Stimulated activated naive B cell treated with anti-CD40 and anti-IgM and Interleukin-4, amounts not matched to agents 10 μg/mL and 1 μg/mL and 100 μg/mL, for 72 hours (primary cell): ENCODE measurements around the gene MMD2.
"Not testable (repeated sequence)": the region's sequence is repeated elsewhere in the genome, so short reads cannot be mapped to it uniquely, and the experiment has no call there.

Experiments
- ATAC-seq, 2 donors: fragments of 150-1000 bp; cut with Tn5 transposase; replicated peaks; 2 replicates each; pipeline ENCODE4 v1.10.0; 2021; ENCODE audit warnings: moderate library complexity in 1 of 2
- DNase-seq: peaks from one replicate; pipeline ENCODE4 v3.0.0; 2021
- H3K27ac Mint-ChIP-seq: one replicate; pipeline ENCODE4 v1.8.0; 2022; ENCODE audit warnings: mild to moderate bottlenecking, mixed read lengths
- H3K27me3 Mint-ChIP-seq, 2 donors: one replicate each; pipeline ENCODE4 v1.8.0; 2022; ENCODE audit warnings: mixed read lengths in 2 of 2
- H3K36me3 Mint-ChIP-seq, 2 donors: one replicate each; pipeline ENCODE4 v1.8.0; 2022; ENCODE audit warnings: mixed read lengths in 2 of 2, mild to moderate bottlenecking in 1 of 2
- H3K4me1 Mint-ChIP-seq, 2 donors: one replicate each; pipeline ENCODE4 v1.8.0; 2022; ENCODE audit warnings: mixed read lengths in 2 of 2, mild to moderate bottlenecking in 1 of 2
- H3K4me3 Mint-ChIP-seq, 2 donors: one replicate each; pipeline ENCODE4 v1.8.0; 2022; ENCODE audit warnings: mild to moderate bottlenecking in 2 of 2, mixed read lengths in 2 of 2, moderate library complexity in 1 of 2
- H3K9me3 Mint-ChIP-seq, 2 donors: one replicate each; pipeline ENCODE4 v1.8.0; 2022; ENCODE audit warnings: mixed read lengths in 2 of 2, mild to moderate bottlenecking in 1 of 2

MMD2 gene

DNA sequence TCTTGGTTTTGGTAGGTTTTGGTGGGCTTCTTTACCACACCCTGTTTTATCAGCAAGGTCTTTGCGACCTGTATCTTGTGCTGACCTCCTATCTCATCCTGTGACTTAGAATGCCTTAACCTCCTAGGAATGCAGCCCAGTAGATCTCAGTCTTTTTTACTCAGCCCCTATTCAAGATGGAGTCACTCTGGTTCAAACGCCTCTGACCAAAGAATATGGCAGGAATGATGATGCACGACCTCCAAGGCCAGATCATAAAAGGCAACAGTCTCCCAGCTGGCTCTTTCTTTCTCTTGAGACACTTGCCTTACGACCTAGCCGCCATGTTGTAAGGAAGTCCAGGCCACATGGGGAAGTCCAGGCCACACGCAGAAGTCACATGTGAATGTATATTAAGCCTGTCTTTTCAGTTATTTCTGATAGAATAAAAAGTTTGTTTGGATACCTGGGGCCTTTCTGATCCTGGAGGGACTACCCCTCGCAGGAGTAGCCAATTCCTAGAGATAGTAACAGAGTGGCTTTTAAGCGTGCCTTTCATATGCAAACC, 65.0 kb downstream of the MMD2 start:
- no peak for ATAC-seq

DNA sequence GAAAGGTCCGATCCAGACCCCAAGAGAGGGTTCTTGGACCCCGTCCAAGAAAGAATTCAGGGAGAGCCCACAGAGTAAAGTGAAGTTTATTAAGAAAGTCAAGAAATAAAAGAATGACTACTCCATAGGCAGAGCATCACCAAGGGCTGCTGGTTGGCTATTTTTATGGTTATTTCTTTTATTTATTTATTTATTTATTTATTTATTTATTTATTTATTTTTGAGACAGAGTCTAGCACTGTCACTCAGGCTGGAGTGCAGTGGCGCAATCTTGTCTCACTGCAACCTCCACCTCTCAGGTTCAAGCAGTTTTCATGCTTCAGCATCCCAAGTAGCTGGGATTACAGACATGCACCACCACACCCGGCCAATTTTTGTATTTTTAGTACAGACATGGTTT, 65.8 kb downstream of the MMD2 start:
- not testable (repeated sequence) for H3K27ac Mint-ChIP-seq, H3K9me3 Mint-ChIP-seq, H3K4me1 Mint-ChIP-seq, ATAC-seq, H3K36me3 Mint-ChIP-seq, H3K4me3 Mint-ChIP-seq, DNase-seq
- peaks cover 9 to 33% of the 10 kb centered on the region in 2 donors for H3K27me3 Mint-ChIP-seq

More for the DNA sequence above, 65.0 kb downstream of the MMD2 start:
- Mint-ChIP-seq H3K4me1 (no peaks in the 10 kb centered on the region), H3K36me3 (no peaks in the 10 kb centered on the region), H3K27me3 (peaks cover 12 to 34% of the 10 kb centered on the region in 2 donors), H3K27ac (no peak overlapping the region), H3K4me3 (no peak overlapping the region), H3K9me3 (peaks cover 9 to 12% of the 10 kb centered on the region in 2 donors)
- no peak for DNase-seq

DNA sequence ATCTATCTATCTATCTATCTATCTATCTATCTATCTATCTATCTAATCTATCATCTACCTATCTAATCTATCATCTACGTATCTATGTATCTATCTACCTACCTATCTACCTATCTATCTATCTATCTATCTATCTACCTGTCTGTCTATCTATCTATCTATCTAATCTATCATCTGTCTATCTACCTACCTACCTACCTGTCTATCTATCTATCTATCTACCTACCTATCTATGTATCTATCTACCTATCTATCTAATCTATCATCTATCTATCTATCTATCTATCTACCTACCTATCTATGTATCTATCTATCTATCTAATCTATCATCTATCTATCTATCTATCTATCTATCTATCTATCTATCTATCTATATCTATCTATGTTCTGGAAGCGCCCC, 67.5 kb downstream of the MMD2 start:
- not testable (repeated sequence) for ATAC-seq, H3K4me1 Mint-ChIP-seq, H3K4me3 Mint-ChIP-seq, H3K36me3 Mint-ChIP-seq, H3K9me3 Mint-ChIP-seq, H3K27ac Mint-ChIP-seq, DNase-seq
- H3K27me3 Mint-ChIP-seq, result peaks cover 17 to 41% of the 10 kb centered on the region in 2 donors

DNA sequence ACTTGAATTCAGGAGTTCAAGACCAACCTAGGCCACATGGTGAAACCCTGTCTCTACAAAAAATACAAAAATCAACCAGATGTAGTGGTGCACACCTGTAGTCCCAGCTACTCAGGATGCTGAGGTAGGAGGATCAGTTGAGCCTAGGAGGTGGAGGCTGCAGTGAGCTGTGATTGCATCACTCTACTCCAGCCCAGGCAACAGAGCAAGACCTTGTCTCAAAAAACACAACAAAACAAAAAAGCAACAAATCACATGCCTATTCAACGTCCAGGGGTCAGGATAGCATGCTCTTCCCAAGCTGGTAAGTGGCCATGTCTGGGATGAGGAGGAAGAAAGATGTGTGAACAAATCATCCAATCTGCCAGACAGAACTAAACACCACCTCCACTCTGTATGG, 69.3 kb downstream of the MMD2 start:
- no peaks in the 10 kb centered on the region for H3K36me3 Mint-ChIP-seq
- no peaks in the 10 kb centered on the region for H3K4me1 Mint-ChIP-seq
- ATAC-seq (no peak), DNase-seq (no peak)
- H3K27me3 Mint-ChIP-seq, result peaks cover 30 to 53% of the 10 kb centered on the region in 2 donors
- no peak overlapping the region for H3K4me3 Mint-ChIP-seq
- H3K9me3 Mint-ChIP-seq, result peaks cover 4 to 7% of the 10 kb centered on the region in 2 donors
- no peak overlapping the region for H3K27ac Mint-ChIP-seq

DNA sequence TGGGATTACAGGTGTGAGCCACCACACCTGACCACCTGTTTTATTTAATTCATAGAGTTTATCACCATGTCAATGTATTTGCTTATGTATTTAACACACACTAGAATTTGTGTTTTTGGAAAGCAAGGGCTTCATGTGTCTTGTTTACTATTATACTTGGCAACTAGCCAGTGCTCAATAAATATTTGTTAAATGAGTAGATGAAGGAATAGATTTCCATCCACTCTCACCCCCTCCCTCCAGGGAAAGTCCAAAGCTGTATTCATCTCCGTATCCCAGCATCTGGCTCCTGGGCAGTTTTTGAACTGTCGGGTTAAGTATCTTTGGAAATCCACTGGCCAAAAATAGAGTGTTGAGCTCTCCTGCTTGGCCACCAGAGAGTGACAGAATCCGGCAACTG, 70.8 kb downstream of the MMD2 start:
- Mint-ChIP-seq H3K36me3 (peaks cover 0 to 1% of the 10 kb centered on the region in 2 donors), H3K27me3 (peaks cover 39 to 64% of the 10 kb centered on the region in 2 donors), H3K27ac (no peak overlapping the region), H3K4me3 (no peak overlapping the region), H3K9me3 (peaks cover 0 to 5% of the 10 kb centered on the region in 2 donors), H3K4me1 (peaks cover 2 to 6% of the 10 kb centered on the region in 2 donors)
- ATAC-seq (no peak), DNase-seq (no peak)

DNA sequence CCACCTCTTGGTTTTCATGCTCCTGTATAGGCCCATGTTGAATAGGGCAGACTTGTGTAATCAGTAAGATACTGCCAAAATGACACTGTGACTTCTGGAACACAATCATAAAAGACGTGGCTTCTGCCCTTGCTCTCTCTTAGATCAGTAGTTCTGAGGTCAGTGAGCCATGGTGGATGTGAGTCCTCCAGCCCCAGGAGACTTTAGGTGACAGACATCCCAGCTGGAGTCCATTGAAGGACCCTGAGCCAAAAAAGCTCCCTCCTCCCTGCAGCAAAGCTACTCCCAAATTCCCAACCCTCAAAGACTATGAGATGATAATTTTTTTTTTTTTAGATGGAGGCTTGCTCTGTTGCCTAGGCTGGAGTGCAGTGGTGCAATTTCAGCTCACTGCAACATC, 72.3 kb downstream of the MMD2 start:
- peaks cover 0 to 3% of the 10 kb centered on the region in 2 donors for H3K9me3 Mint-ChIP-seq
- ATAC-seq (no peak), DNase-seq (no peak)
- no peak overlapping the region for H3K27ac Mint-ChIP-seq
- H3K4me3 Mint-ChIP-seq, result no peak overlapping the region
- peaks cover 0 to 1% of the 10 kb centered on the region in 2 donors for H3K36me3 Mint-ChIP-seq
- H3K4me1 Mint-ChIP-seq, result peaks cover 9 to 17% of the 10 kb centered on the region in 2 donors
- H3K27me3 Mint-ChIP-seq, result peaks cover 50 to 73% of the 10 kb centered on the region in 2 donors

DNA sequence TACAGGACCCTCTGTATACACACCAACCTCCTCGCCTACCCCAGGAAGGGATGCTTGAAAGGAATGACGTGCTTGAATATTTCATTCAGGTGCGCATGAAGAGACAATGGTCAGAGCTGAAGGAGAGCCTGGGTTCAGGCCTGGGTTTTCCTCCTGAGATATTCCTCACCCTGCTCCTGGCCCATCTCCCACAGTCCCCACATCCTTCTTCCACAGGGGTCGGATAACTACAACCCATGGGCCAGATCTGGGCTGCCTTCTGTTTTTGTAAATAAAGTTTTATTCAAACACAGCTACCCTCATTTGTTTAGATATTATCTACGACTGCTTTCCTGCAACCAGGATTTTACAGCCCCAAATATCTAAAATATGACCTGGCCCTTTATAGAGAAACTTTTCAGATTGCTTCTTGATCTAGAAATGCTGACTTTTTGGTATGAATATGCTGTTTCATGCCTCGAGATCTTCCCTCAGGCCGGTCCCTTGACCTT, 73.6 kb downstream of the MMD2 start:
- ATAC-seq (no peak), DNase-seq (no peak)
- H3K27me3 Mint-ChIP-seq, result peaks cover 49 to 69% of the 10 kb centered on the region in 2 donors
- no peak overlapping the region for H3K4me3 Mint-ChIP-seq
- no peak overlapping the region for H3K27ac Mint-ChIP-seq
- peaks cover 0 to 2% of the 10 kb centered on the region in 2 donors for H3K9me3 Mint-ChIP-seq
- peaks cover 0 to 1% of the 10 kb centered on the region in 2 donors for H3K36me3 Mint-ChIP-seq
- peaks cover 9 to 17% of the 10 kb centered on the region in 2 donors for H3K4me1 Mint-ChIP-seq

DNA sequence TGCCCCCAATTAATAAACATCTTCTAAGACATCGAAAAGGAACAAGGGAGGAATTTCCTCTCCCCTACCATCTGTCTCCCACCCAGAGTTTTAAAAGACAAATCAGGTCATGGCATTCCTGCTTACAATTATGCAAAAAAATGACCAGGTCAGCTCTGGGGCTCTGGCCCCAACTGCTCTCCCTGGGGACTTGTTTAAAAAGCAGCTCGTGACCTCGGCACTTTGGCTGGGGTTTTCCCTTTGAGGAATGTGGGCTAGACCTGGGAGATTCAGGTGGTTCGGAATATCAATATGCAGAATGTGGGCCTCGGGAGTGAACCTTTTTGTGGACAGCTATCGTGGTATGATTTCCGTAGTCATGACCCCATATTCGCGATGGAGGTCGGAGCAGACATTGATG, 74.8 kb downstream of the MMD2 start:
- Mint-ChIP-seq H3K27ac (no peak overlapping the region), H3K4me1 (peaks cover 9 to 17% of the 10 kb centered on the region in 2 donors), H3K36me3 (peaks cover 0 to 1% of the 10 kb centered on the region in 2 donors), H3K4me3 (peak overlapping the region in 1 of 2 donors; percentile 42), H3K9me3 (peaks cover 0 to 2% of the 10 kb centered on the region in 2 donors), H3K27me3 (peaks cover 51 to 75% of the 10 kb centered on the region in 2 donors)
- ATAC-seq (no peak), DNase-seq (no peak)

DNA sequence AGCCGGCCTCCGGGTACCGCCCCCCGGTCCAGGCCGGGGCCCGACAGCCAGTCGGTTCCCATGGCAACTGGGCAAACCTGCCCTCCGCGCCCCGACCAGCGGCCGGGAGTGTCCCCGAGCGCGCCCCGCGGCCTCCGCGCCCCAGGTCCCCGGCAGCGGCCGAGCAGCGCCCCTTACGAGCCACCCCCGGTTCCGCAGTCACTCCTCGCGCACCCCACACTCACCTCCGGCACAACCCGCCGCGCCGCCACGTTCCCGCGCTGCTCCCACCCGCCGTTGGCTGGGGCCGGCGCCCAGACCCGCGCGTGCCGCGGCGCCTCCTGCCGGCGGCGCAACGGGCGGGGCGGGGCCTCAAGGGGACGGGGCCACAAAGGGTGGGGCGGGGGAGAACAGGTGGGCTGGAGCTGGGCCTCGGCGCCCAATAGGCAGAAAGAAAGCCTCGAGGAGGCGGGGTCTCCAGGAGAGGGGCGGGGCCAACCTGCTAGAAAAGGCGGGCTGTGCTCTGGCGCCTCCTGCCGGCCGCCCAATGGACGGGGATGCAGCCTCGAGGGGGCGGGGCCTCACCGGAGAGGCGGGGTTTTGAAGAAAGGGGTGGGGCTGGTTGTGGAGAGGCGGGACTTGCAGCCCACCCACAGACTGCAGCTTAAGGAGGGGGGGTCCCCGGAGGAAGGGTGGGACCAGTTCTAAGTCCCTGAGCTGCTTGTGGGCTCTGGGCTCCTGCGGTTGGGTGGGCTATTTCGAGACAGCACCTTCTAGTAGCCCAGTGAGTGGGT, 75.4 kb downstream of the MMD2 start, which contains the start of gene RADIL:
Gene RADIL, minus strand, starts transcription at position 345 of the 773 bp plus-strand sequence. CDS start 5,577 bp downstream, outside the sequence.
- H3K27ac Mint-ChIP-seq, result no peak within 1 kb of the TSS
- H3K36me3 Mint-ChIP-seq, result peaks cover 0 to 1% of the 10 kb centered on the region in 2 donors
- DNase-seq (peak; percentile 72), ATAC-seq (peak; percentile 91 to 93)
- H3K4me3 Mint-ChIP-seq, result peak within 1 kb of the TSS; percentile 50 to 59
- peaks cover 0 to 2% of the 10 kb centered on the region in 2 donors for H3K9me3 Mint-ChIP-seq
- peaks cover 9 to 17% of the 10 kb centered on the region in 2 donors for H3K4me1 Mint-ChIP-seq
- H3K27me3 Mint-ChIP-seq, result peaks cover 51 to 71% of the 10 kb centered on the region in 2 donors

DNA sequence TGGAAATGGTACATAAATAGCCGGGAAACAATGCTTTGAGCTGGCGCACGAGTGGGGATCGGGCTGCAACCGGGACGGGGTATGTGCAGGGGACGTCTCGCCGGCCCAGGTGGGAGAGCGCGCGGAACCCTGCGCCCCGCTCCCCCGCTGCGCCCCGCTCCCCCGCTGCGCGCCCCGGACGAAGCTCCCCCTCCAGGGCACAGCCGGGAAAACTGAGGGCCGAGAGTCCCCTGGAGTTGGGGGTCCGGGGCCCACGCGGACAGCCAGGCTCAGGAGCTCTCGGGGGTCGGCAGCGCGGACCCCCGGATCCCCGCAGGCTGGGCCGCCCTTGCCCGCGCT, 76.0 kb downstream of the MMD2 start:
- Mint-ChIP-seq H3K36me3 (peaks cover 0 to 1% of the 10 kb centered on the region in 2 donors), H3K9me3 (peaks cover 0 to 2% of the 10 kb centered on the region in 2 donors), H3K4me1 (peaks cover 9 to 17% of the 10 kb centered on the region in 2 donors), H3K27me3 (peaks cover 52 to 67% of the 10 kb centered on the region in 2 donors), H3K27ac (no peak overlapping the region), H3K4me3 (peak overlapping the region; percentile 50 to 59)
- ATAC-seq (peak in 1 of 2 donors; percentile 10), DNase-seq (no peak)

DNA sequence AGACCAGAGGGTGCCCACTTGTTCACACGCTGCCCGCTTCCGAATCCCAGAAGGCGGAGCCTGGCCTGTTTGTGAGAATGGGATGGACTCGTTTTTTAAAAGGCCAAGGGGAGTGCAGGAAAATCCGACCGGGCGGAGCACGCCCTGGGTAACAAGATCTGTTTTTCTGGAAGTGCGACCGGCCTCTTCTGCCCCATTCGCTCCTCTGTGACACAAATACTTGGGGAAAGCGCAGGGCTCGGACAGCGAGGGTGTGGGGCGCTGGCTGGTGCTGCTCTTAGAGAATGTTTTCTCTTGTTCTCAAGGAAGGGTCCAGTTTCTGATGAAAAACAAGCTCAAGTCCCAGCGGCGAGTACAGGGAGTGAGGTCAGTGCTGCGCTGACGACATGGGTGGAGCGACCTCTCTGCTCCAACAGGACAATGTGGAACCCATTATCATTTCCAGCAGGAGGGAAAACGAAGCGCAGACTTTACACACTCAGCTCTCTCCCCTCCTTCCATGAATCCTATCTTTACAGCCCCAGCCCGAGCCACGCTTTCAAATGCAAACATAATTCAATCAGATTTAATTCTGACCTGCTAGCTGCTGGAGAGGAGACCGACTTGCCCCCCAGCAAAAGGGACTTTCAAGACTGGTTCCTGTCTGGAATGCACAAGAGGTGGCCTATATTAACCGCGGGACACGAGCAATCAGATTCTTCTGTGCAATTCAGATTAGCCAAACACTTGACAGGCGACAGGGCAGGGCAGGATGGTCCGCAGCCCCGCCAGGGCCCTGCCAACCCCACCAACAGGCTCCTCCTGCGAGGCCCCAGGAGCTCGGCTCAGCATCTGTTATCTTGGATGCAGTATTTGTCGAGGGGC, 76.6 kb downstream of the MMD2 start:
- Mint-ChIP-seq H3K27me3 (peaks cover 52 to 71% of the 10 kb centered on the region in 2 donors), H3K9me3 (peaks cover 0 to 2% of the 10 kb centered on the region in 2 donors), H3K4me1 (peaks cover 9 to 17% of the 10 kb centered on the region in 2 donors), H3K4me3 (peak overlapping the region; percentile 50 to 59), H3K36me3 (peaks cover 0 to 1% of the 10 kb centered on the region in 2 donors), H3K27ac (no peak overlapping the region)
- no peak for DNase-seq
- ATAC-seq, result peak in 1 of 2 donors; percentile 6

DNA sequence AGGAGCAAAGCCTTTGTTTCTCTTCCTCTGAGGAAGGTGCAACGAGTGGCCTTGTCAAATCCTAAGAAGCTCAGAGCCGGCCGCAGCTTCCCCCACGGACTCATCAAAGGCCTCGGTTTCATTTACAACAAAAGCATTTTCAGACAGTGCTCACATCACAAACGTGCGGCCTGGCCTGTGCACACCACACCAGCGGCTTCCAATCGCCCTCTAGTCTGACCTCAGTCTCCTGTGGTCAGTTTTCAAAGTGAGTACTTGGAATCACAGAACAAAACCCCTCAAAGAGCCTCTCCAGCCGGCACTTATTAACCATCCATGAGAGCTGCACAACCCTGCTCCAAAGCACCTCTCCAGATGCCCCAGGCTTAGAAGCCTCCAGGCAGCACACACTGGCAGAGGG, 78.8 kb downstream of the MMD2 start:
- Mint-ChIP-seq H3K4me1 (peaks cover 9 to 17% of the 10 kb centered on the region in 2 donors), H3K4me3 (no peak overlapping the region), H3K27me3 (peaks cover 32 to 52% of the 10 kb centered on the region in 2 donors), H3K27ac (no peak overlapping the region), H3K36me3 (peaks cover 0 to 1% of the 10 kb centered on the region in 2 donors), H3K9me3 (peaks cover 0 to 2% of the 10 kb centered on the region in 2 donors)
- ATAC-seq (no peak), DNase-seq (no peak)

DNA sequence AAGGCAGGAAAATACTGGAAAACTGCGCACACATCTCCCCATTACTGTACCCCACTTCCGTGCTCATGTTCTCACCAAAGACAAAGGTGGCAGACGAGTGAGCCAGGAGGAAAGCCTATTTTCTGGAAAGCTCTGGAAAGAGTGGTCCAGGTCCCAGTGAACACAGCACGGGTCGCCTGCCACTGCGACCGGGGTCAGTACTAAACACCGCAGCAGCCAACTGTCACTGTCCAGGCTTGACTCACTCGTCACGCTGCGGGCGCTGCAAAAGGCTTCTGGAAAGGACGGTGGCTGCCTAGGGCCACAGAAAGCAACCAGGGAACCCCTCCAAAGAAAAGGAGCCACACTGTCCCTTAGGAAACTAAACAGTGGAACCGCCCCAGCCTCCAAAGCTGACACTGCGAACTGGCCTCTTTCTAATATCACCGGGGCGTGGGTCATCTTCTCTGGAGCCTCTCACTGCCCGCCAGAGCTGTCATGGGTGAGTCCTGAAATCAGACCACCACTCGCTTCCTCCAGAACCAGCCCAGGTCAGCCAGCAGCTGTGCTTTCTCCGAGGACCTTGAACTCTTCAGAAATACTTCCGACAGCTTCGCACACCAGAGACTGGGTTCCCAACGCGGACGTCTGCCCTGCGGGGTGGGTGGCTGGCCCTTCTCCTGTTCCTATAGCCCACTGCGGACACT, 79.4 kb downstream of the MMD2 start:
- ATAC-seq (no peak), DNase-seq (no peak)
- H3K9me3 Mint-ChIP-seq, result peaks cover 0 to 2% of the 10 kb centered on the region in 2 donors
- H3K27ac Mint-ChIP-seq, result no peak overlapping the region
- peaks cover 28 to 47% of the 10 kb centered on the region in 2 donors for H3K27me3 Mint-ChIP-seq
- peaks cover 0 to 1% of the 10 kb centered on the region in 2 donors for H3K36me3 Mint-ChIP-seq
- H3K4me1 Mint-ChIP-seq, result peaks cover 9 to 17% of the 10 kb centered on the region in 2 donors
- no peak overlapping the region for H3K4me3 Mint-ChIP-seq
